Measurements from ENCODE around the gene ZNF776. TPM values are rescaled to one million over a fixed set of nuclear protein-coding genes. Genes with fewer than 3 reads are reported as not detected.

The ZNF776 gene
- 9.9 and 12.0 TPM in 2 replicates for total RNA-seq

GRCh38 chr19:57746580-57747471 is at the start of gene ZNF776:
Gene ZNF776 (plus strand): TSS chr19:57746815. CDS start chr19:57747059, 244 bp downstream.

GRCh38 chr19:57708641-57709361 is 37.8 kb upstream of the ZNF776 start, which contains the start of gene ZNF154:
Gene ZNF154 (minus strand): TSS chr19:57709204. CDS start chr19:57708971, 233 bp downstream.

GRCh38 chr19:57769345-57770131 is 22.9 kb downstream of the ZNF776 start, which contains the start of gene ZNF586:
Gene ZNF586 (plus strand): TSS chr19:57769676. CDS start chr19:57769843, 167 bp downstream.

Other genes with a start within 250 kb of the ZNF776 start
- gene ZNF773, start 246.9 kb upstream of the ZNF776 start, total RNA-seq = 7.5 and 8.1 TPM in 2 replicates
- 3.5 and 5.2 TPM in 2 replicates for gene ZNF549, start 219.5 kb upstream of the ZNF776 start, total RNA-seq
- 2.9 and 5.8 TPM in 2 replicates for gene ZNF550, start 187.0 kb upstream of the ZNF776 start, total RNA-seq
- gene ZNF416, start 167.9 kb upstream of the ZNF776 start, total RNA-seq = 3.9 and 4.3 TPM in 2 replicates
- 1.6 and 2.9 TPM in 2 replicates for gene ZIK1, start 162.7 kb upstream of the ZNF776 start, total RNA-seq
- gene ZNF530, start 146.9 kb upstream of the ZNF776 start, total RNA-seq = 1.4 and 7.1 TPM in 2 replicates
- 14.9 and 18.5 TPM in 2 replicates for gene ZNF134, start 132.6 kb upstream of the ZNF776 start, total RNA-seq
- gene ZNF211, start 113.6 kb upstream of the ZNF776 start, total RNA-seq = 5.8 and 9.3 TPM in 2 replicates
- not detected in 2 replicates for gene ZSCAN4, start 77.9 kb upstream of the ZNF776 start, total RNA-seq
- gene ZNF551, start 64.8 kb upstream of the ZNF776 start, total RNA-seq = 7.4 and 9.4 TPM in 2 replicates
- gene ZNF154, start 37.6 kb upstream of the ZNF776 start, total RNA-seq = 0.32 and 1.5 TPM in 2 replicates
- 4.2 and 7.0 TPM in 2 replicates for gene ZNF671, start 19.2 kb upstream of the ZNF776 start, total RNA-seq
- 11.4 and 22.9 TPM in 2 replicates for gene ZNF586, start 22.9 kb downstream of the ZNF776 start, total RNA-seq
- gene ZNF552, start 68.1 kb downstream of the ZNF776 start, total RNA-seq = 6.5 and 10.5 TPM in 2 replicates
- gene ZNF587B, start 83.5 kb downstream of the ZNF776 start, total RNA-seq = 20.8 and 22.5 TPM in 2 replicates
- 29.6 and 31.8 TPM in 2 replicates for gene ZNF587, start 103.0 kb downstream of the ZNF776 start, total RNA-seq
- 2.9 and 4.6 TPM in 2 replicates for gene ZNF814, start 142.2 kb downstream of the ZNF776 start, total RNA-seq
- 10.7 and 17.8 TPM in 2 replicates for gene ZNF417, start 169.8 kb downstream of the ZNF776 start, total RNA-seq
- gene ZNF418, start 188.6 kb downstream of the ZNF776 start, total RNA-seq = 1.6 and 2.1 TPM in 2 replicates
- gene ZNF256, start 200.9 kb downstream of the ZNF776 start, total RNA-seq = 3.5 and 4.2 TPM in 2 replicates
- not detected in 2 replicates for gene C19orf18, start 227.7 kb downstream of the ZNF776 start, total RNA-seq